ENCODE measurements around the gene TMEM45A. TPM values are rescaled to one million over a fixed set of nuclear protein-coding genes. Genes with fewer than 3 reads are reported as not detected.

TMEM45A gene
- total and polyA plus RNA-seq, 3 experiments from 2014 or later = 0.44 to 0.50 TPM; not detected in 1

DNA sequence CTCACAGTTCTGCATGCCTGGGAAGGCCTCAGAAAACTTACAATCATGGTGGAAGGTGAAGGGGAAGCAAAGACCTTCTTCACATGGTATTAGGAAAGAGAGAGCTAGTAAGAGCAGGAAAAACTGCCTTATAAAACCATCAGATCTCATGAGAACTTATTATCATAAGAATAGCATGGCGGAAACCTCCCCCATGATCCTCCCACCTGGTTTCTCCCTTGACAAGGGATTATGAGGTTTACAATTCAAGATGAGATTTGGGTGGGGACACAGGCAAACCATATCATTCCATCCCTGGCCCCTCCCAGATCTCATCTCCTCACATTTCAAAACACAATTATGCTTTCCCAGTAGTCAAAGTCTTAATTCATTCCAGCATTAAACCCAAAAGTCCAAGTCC is 34.6 kb upstream of the TMEM45A start:
- no peak for DNase-seq
- H3K4me3 ChIP-seq (ENCODE audit: low read length) = no peak overlapping the region
- no peaks in the 10 kb centered on the region for H3K9me3 ChIP-seq (ENCODE audit: low read length)
- H3K27ac Mint-ChIP-seq = no peak overlapping the region
- no peaks in the 10 kb centered on the region for H3K27me3 ChIP-seq (ENCODE audit: insufficient read depth, low read length, poor library complexity, severe bottlenecking)
- no peaks in the 10 kb centered on the region for H3K36me3 ChIP-seq (ENCODE audit: insufficient read depth, low read length)
- H3K27me3 Mint-ChIP-seq = peaks cover 2 to 6% of the 10 kb centered on the region in 2 donors
- no peak overlapping the region for H3K4me3 Mint-ChIP-seq
- H3K4me1 ChIP-seq (ENCODE audit: insufficient read depth, low read length) = no peaks in the 10 kb centered on the region
- peaks cover 0 to 4% (median 2%) of the 10 kb centered on the region in 3 donors for H3K36me3 Mint-ChIP-seq
- H3K9me3 Mint-ChIP-seq = no peaks in the 10 kb centered on the region
- POLR2A ChIA-PET = no interaction called here
- CTCF ChIA-PET = interaction anchor here (1.3 kb wide), 1 partner anchor 9 kb away, joined by 4 read pairs; no protein-coding TSS in a partner anchor
- H3K27ac ChIP-seq (ENCODE audit: low read depth, low read length) = no peak overlapping the region
- no peaks in the 10 kb centered on the region for H3K4me1 Mint-ChIP-seq

DNA sequence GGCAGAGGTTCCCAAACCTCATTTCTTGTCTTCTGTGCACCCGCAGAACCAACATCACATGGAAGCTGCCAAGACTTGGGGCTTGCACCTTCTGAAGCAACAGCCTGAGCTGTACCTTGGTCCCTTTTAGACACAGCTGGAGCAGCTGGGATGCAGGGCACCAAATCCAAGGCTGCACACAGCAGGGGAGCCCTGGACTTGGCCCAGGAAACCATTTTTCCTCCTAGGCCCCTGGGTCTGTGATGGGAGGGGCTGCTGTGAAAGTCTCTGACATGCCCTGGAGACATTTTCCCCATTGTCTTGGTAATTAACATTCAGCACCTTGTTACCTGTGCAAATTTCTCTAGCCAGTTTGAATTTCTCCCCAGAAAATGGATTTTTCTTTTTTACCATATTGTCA is 33.6 kb upstream of the TMEM45A start:
- no peaks in the 10 kb centered on the region for H3K36me3 ChIP-seq (ENCODE audit: insufficient read depth, low read length)
- H3K4me3 ChIP-seq (ENCODE audit: low read length) = no peak overlapping the region
- H3K9me3 ChIP-seq (ENCODE audit: low read length) = no peaks in the 10 kb centered on the region
- no peaks in the 10 kb centered on the region for H3K4me1 Mint-ChIP-seq
- H3K27ac Mint-ChIP-seq = no peak overlapping the region
- ChIA-PET CTCF (interaction anchor here (1.3 kb wide), 1 partner anchor 10 kb away, joined by 4 read pairs; no protein-coding TSS in a partner anchor), POLR2A (no interaction called here)
- H3K27me3 Mint-ChIP-seq = peaks cover 2 to 6% of the 10 kb centered on the region in 2 donors
- H3K36me3 Mint-ChIP-seq = peaks cover 0 to 4% (median 2%) of the 10 kb centered on the region in 3 donors
- H3K9me3 Mint-ChIP-seq = no peaks in the 10 kb centered on the region
- no peak for DNase-seq
- H3K27ac ChIP-seq (ENCODE audit: low read depth, low read length) = no peak overlapping the region
- H3K4me3 Mint-ChIP-seq = no peak overlapping the region
- H3K27me3 ChIP-seq (ENCODE audit: insufficient read depth, low read length, poor library complexity, severe bottlenecking) = no peaks in the 10 kb centered on the region
- no peaks in the 10 kb centered on the region for H3K4me1 ChIP-seq (ENCODE audit: insufficient read depth, low read length)

DNA sequence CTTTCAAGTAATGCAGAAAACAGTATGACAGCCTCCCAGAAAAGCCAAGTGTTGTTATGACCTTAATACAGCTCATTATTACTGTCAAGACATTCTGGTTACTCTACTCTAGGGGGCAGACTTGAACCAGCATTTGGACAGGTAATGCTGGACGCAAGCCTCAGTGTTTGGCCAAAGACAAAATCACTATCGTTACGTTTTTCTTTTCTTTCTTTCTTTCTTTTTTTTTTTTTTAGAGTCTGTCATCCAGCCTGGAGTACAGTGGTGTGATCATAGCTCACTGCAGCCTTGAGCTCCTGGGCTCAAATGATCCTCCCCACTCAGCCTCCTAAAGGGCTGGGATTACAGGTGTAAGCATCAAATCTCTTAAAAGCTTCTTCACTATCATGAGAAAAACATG is 29.4 kb upstream of the TMEM45A start:
- Mint-ChIP-seq H3K36me3 (peaks cover 0 to 6% (median 0%) of the 10 kb centered on the region in 3 donors), H3K4me3 (no peak overlapping the region)
- no peak for DNase-seq

DNA sequence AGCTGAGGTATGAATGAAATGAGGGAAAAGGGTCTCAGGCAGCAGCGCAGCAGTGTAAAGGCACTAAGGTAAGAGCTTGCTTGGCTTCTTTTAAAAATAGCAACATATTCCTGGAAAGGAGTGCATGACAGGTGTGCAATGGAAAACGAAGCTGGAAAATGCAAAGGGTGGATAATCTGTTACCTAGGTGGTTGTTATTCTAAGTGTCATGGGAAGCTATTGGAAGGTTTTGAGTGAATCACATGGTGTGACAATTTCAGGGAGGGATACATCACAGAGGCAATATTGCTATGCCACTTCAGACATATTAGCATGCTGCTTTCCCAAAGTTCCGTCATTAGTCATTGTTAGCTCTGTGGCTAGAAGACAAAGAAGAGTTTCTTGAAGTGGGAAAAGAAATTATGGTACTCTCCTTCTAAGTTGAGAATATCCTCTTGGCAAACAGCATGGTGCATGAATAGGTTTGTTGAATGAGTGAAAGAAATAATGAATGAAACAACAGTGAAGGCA is 28.7 kb upstream of the TMEM45A start:
- no peak overlapping the region for H3K27ac ChIP-seq (ENCODE audit: low read depth, low read length)
- Mint-ChIP-seq H3K4me3 (no peak overlapping the region), H3K36me3 (peaks cover 0 to 13% (median 0%) of the 10 kb centered on the region in 3 donors), H3K4me1 (peaks cover 6 to 12% (median 9%) of the 10 kb centered on the region in 3 donors), H3K27ac (no peak overlapping the region), H3K27me3 (peaks cover 2 to 6% of the 10 kb centered on the region in 2 donors), H3K9me3 (peaks cover 0 to 11% (median 7%) of the 10 kb centered on the region in 5 donors)
- no peaks in the 10 kb centered on the region for H3K27me3 ChIP-seq (ENCODE audit: insufficient read depth, low read length, poor library complexity, severe bottlenecking)
- H3K9me3 ChIP-seq (ENCODE audit: low read length) = no peaks in the 10 kb centered on the region
- POLR2A ChIA-PET = no interaction called here
- no peaks in the 10 kb centered on the region for H3K36me3 ChIP-seq (ENCODE audit: insufficient read depth, low read length)
- H3K4me1 ChIP-seq (ENCODE audit: insufficient read depth, low read length) = no peaks in the 10 kb centered on the region
- H3K4me3 ChIP-seq (ENCODE audit: low read length) = no peak overlapping the region
- no peak for DNase-seq
- CTCF ChIA-PET = interaction anchor here (1.2 to 1.6 kb wide), 2 partner anchors 29 to 106 kb away, joined by 3 read pairs; partner anchors contain the start of gene TMEM45A

More for the DNA sequence above, 29.4 kb upstream of the TMEM45A start:
- Histone ChIP-seq H3K27me3 (ENCODE audit: insufficient read depth, low read length, poor library complexity, severe bottlenecking) (no peaks in the 10 kb centered on the region), H3K4me3 (ENCODE audit: low read length) (no peak overlapping the region), H3K36me3 (ENCODE audit: insufficient read depth, low read length) (no peaks in the 10 kb centered on the region), H3K27ac (ENCODE audit: low read depth, low read length) (no peak overlapping the region), H3K9me3 (ENCODE audit: low read length) (no peaks in the 10 kb centered on the region), H3K4me1 (ENCODE audit: insufficient read depth, low read length) (no peaks in the 10 kb centered on the region)
- H3K27ac Mint-ChIP-seq = no peak overlapping the region
- H3K27me3 Mint-ChIP-seq = peaks cover 2 to 6% of the 10 kb centered on the region in 2 donors
- peaks cover 6 to 12% (median 9%) of the 10 kb centered on the region in 3 donors for H3K4me1 Mint-ChIP-seq
- ChIA-PET CTCF (interaction anchor here (1.2 to 1.6 kb wide), 2 partner anchors 29 to 107 kb away, joined by 3 read pairs; partner anchors contain the start of gene TMEM45A), POLR2A (no interaction called here)
- peaks cover 0 to 8% (median 5%) of the 10 kb centered on the region in 5 donors for H3K9me3 Mint-ChIP-seq

DNA sequence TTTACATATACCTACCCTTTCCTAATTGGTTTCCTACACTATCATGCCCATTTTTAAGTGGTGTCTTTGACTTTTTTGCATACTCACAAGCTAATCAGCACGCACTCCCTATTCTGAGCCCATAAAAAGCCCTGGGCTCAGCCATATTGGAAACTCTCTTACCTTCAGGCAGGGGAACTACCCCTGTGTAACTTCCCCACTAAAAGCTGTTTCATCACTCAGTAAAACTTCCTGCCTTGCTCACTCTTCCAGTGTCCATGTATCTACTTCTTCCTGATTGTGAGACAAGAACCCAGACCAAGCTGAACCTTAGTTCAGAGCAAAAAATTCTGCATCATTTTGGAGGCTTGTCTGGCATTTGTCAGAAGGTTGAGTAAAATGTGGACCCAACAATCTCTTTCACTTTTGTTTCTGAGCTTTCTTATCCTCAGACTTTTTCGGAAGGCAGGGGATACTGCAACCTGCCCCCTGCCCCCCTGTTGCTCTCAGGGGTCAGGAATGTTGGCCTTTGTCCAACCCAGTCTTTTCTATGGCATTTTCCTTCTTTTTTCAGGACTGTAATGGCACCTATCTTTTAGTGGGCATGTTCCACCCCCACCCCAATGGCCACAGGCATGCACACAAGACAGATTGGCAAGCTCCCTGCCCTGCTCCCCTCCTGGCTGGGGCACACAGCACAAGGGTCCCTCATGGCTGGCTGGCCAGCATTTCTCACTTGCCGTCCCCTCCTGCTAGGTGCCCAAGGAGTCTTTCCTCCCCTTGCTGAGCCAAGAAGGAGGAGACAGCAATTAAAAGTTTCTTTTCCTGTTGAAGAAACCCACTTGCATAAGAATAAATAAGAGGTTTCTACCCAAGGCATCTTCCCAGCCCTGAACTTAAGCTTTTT is 26.3 kb upstream of the TMEM45A start:
- ChIA-PET CTCF (no interaction called here), POLR2A (no interaction called here)
- peaks cover 0 to 2% of the 10 kb centered on the region in 2 donors for H3K27me3 Mint-ChIP-seq
- H3K27ac ChIP-seq (ENCODE audit: low read depth, low read length) = no peak overlapping the region
- no peak overlapping the region for H3K27ac Mint-ChIP-seq
- no peaks in the 10 kb centered on the region for H3K4me1 ChIP-seq (ENCODE audit: insufficient read depth, low read length)
- DNase-seq = no peak
- H3K4me3 Mint-ChIP-seq = peak overlapping the region in 4 of 7 donors; percentile 16 to 77 (median 28)
- H3K36me3 Mint-ChIP-seq = peaks cover 0 to 21% (median 2%) of the 10 kb centered on the region in 3 donors
- H3K4me1 Mint-ChIP-seq = peaks cover 6 to 12% (median 9%) of the 10 kb centered on the region in 3 donors
- H3K36me3 ChIP-seq (ENCODE audit: insufficient read depth, low read length) = no peaks in the 10 kb centered on the region
- H3K27me3 ChIP-seq (ENCODE audit: insufficient read depth, low read length, poor library complexity, severe bottlenecking) = no peaks in the 10 kb centered on the region
- H3K9me3 ChIP-seq (ENCODE audit: low read length) = no peaks in the 10 kb centered on the region
- no peak overlapping the region for H3K4me3 ChIP-seq (ENCODE audit: low read length)
- H3K9me3 Mint-ChIP-seq = peaks cover 10 to 17% (median 13%) of the 10 kb centered on the region in 5 donors

DNA sequence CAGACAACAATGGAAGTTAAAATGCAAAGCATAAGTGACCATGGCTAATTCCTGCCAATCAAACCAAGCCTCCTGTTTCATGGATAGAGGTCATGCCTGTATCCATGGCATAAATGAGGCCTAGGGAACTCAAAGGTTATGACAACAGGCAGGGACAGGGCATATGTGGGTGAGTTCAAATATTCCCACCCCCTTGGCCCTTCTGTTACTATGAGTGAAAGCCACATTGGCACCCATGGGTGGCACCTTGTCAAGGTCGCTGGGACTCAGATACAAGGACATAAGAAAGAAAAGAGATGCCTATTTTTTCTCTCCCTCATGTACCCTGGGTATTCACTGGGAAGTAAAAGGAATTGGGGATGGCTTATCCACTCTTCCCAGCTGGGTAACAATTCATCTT is 25.3 kb upstream of the TMEM45A start:
- DNase-seq = no peak
- Mint-ChIP-seq H3K36me3 (peaks cover 0 to 21% (median 2%) of the 10 kb centered on the region in 3 donors), H3K27ac (peak overlapping the region in 1 of 8 donors; percentile 34), H3K27me3 (no peaks in the 10 kb centered on the region), H3K9me3 (peaks cover 10 to 17% (median 13%) of the 10 kb centered on the region in 5 donors), H3K4me1 (peaks cover 6 to 12% (median 9%) of the 10 kb centered on the region in 3 donors), H3K4me3 (peak overlapping the region in 1 of 7 donors; percentile 33)
- Histone ChIP-seq H3K4me3 (ENCODE audit: low read length) (no peak overlapping the region), H3K9me3 (ENCODE audit: low read length) (no peaks in the 10 kb centered on the region), H3K36me3 (ENCODE audit: insufficient read depth, low read length) (no peaks in the 10 kb centered on the region), H3K27ac (ENCODE audit: low read depth, low read length) (no peak overlapping the region), H3K27me3 (ENCODE audit: insufficient read depth, low read length, poor library complexity, severe bottlenecking) (no peaks in the 10 kb centered on the region), H3K4me1 (ENCODE audit: insufficient read depth, low read length) (no peaks in the 10 kb centered on the region)
- ChIA-PET POLR2A (no interaction called here), CTCF (no interaction called here)

DNA sequence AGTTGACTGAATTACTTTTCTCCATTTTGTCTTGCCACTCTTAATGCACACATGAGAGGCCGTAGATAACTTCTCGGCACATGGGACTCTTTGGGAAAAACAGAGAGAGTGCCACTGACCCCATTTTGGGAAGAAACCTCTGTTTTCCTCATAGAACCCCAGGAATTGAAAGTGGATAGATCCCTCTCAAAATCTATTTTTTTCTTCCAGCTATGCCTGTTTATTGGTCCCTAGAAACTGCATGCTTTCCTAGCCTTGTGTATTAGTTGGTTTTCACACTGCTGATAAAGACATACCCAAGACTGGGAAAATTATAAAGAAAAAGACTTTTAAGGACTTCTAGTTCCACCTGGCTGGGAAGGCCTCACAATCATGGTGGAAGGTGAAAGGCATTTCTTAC is 23.7 kb upstream of the TMEM45A start:
- Histone ChIP-seq H3K9me3 (ENCODE audit: low read length) (no peaks in the 10 kb centered on the region), H3K36me3 (ENCODE audit: insufficient read depth, low read length) (no peaks in the 10 kb centered on the region), H3K27me3 (ENCODE audit: insufficient read depth, low read length, poor library complexity, severe bottlenecking) (no peaks in the 10 kb centered on the region), H3K4me3 (ENCODE audit: low read length) (no peak overlapping the region), H3K27ac (ENCODE audit: low read depth, low read length) (no peak overlapping the region), H3K4me1 (ENCODE audit: insufficient read depth, low read length) (no peaks in the 10 kb centered on the region)
- Mint-ChIP-seq H3K4me1 (peaks cover 6 to 12% (median 9%) of the 10 kb centered on the region in 3 donors), H3K36me3 (peaks cover 0 to 21% (median 2%) of the 10 kb centered on the region in 3 donors), H3K4me3 (no peak overlapping the region), H3K27me3 (no peaks in the 10 kb centered on the region), H3K27ac (no peak overlapping the region), H3K9me3 (peaks cover 10 to 17% (median 13%) of the 10 kb centered on the region in 5 donors)
- DNase-seq = no peak
- CTCF ChIA-PET = interaction anchor here (0.6 kb wide), 1 partner anchor 73 kb away, joined by 3 read pairs; no protein-coding TSS in a partner anchor
- POLR2A ChIA-PET = no interaction called here

DNA sequence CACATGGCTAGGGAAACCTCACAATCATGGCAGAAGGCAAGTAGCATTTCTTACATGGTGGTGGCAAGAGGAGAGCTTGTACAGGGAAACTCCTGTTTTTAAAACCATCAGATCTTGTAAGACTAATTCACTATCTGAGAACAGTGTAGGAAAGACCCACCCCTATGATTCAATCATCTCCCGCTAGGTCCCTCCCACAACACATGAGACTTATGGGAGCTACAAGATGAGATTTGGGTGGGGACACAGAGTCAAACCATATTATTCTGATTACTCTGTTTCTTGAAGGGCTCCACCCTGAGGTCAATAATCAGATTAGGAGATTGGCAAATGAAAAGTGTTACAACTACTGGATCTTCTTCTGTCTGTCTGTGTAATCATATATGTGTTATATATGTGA is 21.5 kb upstream of the TMEM45A start:
- Histone ChIP-seq H3K27me3 (ENCODE audit: insufficient read depth, low read length, poor library complexity, severe bottlenecking) (no peaks in the 10 kb centered on the region), H3K27ac (ENCODE audit: low read depth, low read length) (no peak overlapping the region), H3K4me1 (ENCODE audit: insufficient read depth, low read length) (no peaks in the 10 kb centered on the region), H3K36me3 (ENCODE audit: insufficient read depth, low read length) (no peaks in the 10 kb centered on the region), H3K4me3 (ENCODE audit: low read length) (no peak overlapping the region), H3K9me3 (ENCODE audit: low read length) (no peaks in the 10 kb centered on the region)
- peaks cover 0 to 2% of the 10 kb centered on the region in 2 donors for H3K27me3 Mint-ChIP-seq
- no peak overlapping the region for H3K4me3 Mint-ChIP-seq
- H3K36me3 Mint-ChIP-seq = peaks cover 0 to 21% (median 2%) of the 10 kb centered on the region in 3 donors
- no peak overlapping the region for H3K27ac Mint-ChIP-seq
- H3K4me1 Mint-ChIP-seq = peaks cover 4 to 9% (median 7%) of the 10 kb centered on the region in 3 donors
- POLR2A ChIA-PET = no interaction called here
- CTCF ChIA-PET = no interaction called here
- peaks cover 10 to 17% (median 13%) of the 10 kb centered on the region in 5 donors for H3K9me3 Mint-ChIP-seq
- DNase-seq = no peak
